CD14-positive monocyte (primary cell): ENCODE data around the gene SIRT7. TPM values are rescaled to one million over a fixed set of nuclear protein-coding genes. Genes with fewer than 3 reads are reported as not detected.
A peak's percentile ranks its signal among the peaks of the same experiment; 100 is the strongest.

Experiments used
- DNase-seq, 3 donors: peaks; one replicate each; pipeline ENCODE4 v3.0.0-alpha.2; 2011 to 2022
- H2AFZ ChIP-seq: 2 replicates; pipeline ENCODE4 v1.6.0; 2012; ENCODE audit warnings: mild to moderate bottlenecking, low read depth, low read length, inconsistent platforms; ENCODE audit not compliant: insufficient read depth, poor library complexity, severe bottlenecking
- H3K27ac ChIP-seq, 2 donors: 1 replicate in 1 of 2; 2 replicates in 1 of 2; pipeline ENCODE4 v1.5.1; 2012 to 2013; ENCODE audit warnings: low read length in 2 of 2, control low read depth in 1 of 2, inconsistent platforms in 1 of 2, low read depth in 1 of 2, mild to moderate bottlenecking in 1 of 2
- H3K27me3 ChIP-seq, 2 donors: one replicate each; pipeline versions ENCODE4 v1.6.0 to v1.6.1; 2011 to 2013; ENCODE audit warnings: low read length in 2 of 2; ENCODE audit not compliant: control insufficient read depth in 2 of 2, insufficient read depth in 2 of 2
- H3K36me3 ChIP-seq, 2 donors: replicated peaks in 1 of 2; 1 replicate in 1 of 2; 2 replicates in 1 of 2; pipeline versions ENCODE4 v1.5.1 to v1.6.1; 2012 to 2013; ENCODE audit warnings: low read length in 2 of 2, control low read depth in 1 of 2, inconsistent platforms in 1 of 2, mild to moderate bottlenecking in 1 of 2; ENCODE audit not compliant: insufficient read depth in 2 of 2, control insufficient read depth in 1 of 2
- H3K4me1 ChIP-seq, 2 donors: 1 replicate in 1 of 2; 2 replicates in 1 of 2; pipeline versions ENCODE4 v1.5.1 to v1.6.1; 2012 to 2013; ENCODE audit warnings: low read length in 2 of 2, control low read depth in 1 of 2, inconsistent platforms in 1 of 2, mild to moderate bottlenecking in 1 of 2, moderate library complexity in 1 of 2; ENCODE audit not compliant: insufficient read depth in 2 of 2, control insufficient read depth in 1 of 2
- H3K4me2 ChIP-seq: replicated peaks from 2 replicates; pipeline ENCODE3; 2012; ENCODE audit warnings: low read length, moderate library complexity, mild to moderate bottlenecking; ENCODE audit not compliant: poor library complexity, severe bottlenecking; ENCODE audit errors: extremely low read depth
- H3K4me3 ChIP-seq, 3 experiments: fragments of 200-600 bp in 1 of 3; sonication (generic) in 1 of 3; replicated peaks in 1 of 3; 1 replicate in 2 of 3; 2 replicates in 1 of 3; pipeline ENCODE4 v1.5.1; 2011 to 2013; ENCODE audit warnings: low read length in 3 of 3, mild to moderate bottlenecking in 3 of 3, control low read depth in 2 of 3, low read depth in 2 of 3, inconsistent platforms in 1 of 3, moderate library complexity in 1 of 3
- H3K79me2 ChIP-seq: 2 replicates; pipeline ENCODE4 v1.6.0; 2012; ENCODE audit warnings: mild to moderate bottlenecking, control low read depth, inconsistent platforms, low read length, moderate library complexity; ENCODE audit not compliant: insufficient read depth
- H3K9ac ChIP-seq: 2 replicates; pipeline ENCODE4 v1.6.0; 2017; ENCODE audit warnings: low read length, mild to moderate bottlenecking; ENCODE audit not compliant: insufficient read depth, poor library complexity, severe bottlenecking
- H3K9me3 ChIP-seq, 2 donors: replicated peaks in 1 of 2; 1 replicate in 1 of 2; 2 replicates in 1 of 2; pipeline versions ENCODE4 v1.5.1 to v1.6.1; 2012 to 2013; ENCODE audit warnings: low read length in 2 of 2, control low read depth in 1 of 2; ENCODE audit not compliant: control insufficient read depth in 1 of 2, insufficient read depth in 1 of 2
- H4K20me1 ChIP-seq: 2 replicates; pipeline ENCODE4 v1.6.0; 2012; ENCODE audit warnings: mild to moderate bottlenecking, low read length, control low read depth, moderate library complexity; ENCODE audit not compliant: insufficient read depth
- H3K27ac Mint-ChIP-seq, 7 donors: one replicate each; pipeline ENCODE4 v1.8.0; 2020; ENCODE audit warnings: mild to moderate bottlenecking in 7 of 7, mixed read lengths in 7 of 7, moderate library complexity in 6 of 7, inconsistent platforms in 2 of 7
- H3K27me3 Mint-ChIP-seq, 3 donors: one replicate each; pipeline ENCODE4 v1.8.0; 2021 to 2022; ENCODE audit warnings: low read depth in 3 of 3, mild to moderate bottlenecking in 3 of 3, mixed read lengths in 3 of 3, moderate library complexity in 3 of 3, inconsistent platforms in 1 of 3
- H3K36me3 Mint-ChIP-seq, 2 donors: one replicate each; pipeline ENCODE4 v1.8.0; 2020; ENCODE audit warnings: mixed read lengths in 2 of 2, inconsistent platforms in 1 of 2, mild to moderate bottlenecking in 1 of 2
- H3K4me1 Mint-ChIP-seq: one replicate; pipeline ENCODE4 v1.8.0; 2020; ENCODE audit warnings: mild to moderate bottlenecking, mixed read lengths
- H3K4me3 Mint-ChIP-seq, 2 donors: one replicate each; pipeline ENCODE4 v1.8.0; 2020; ENCODE audit warnings: mild to moderate bottlenecking in 2 of 2, mixed read lengths in 2 of 2, moderate library complexity in 1 of 2
- H3K9me3 Mint-ChIP-seq, 7 donors: one replicate each; pipeline ENCODE4 v1.8.0; 2020 to 2022; ENCODE audit warnings: mixed read lengths in 7 of 7, mild to moderate bottlenecking in 6 of 7, moderate library complexity in 6 of 7, inconsistent platforms in 2 of 7
- CTCF ChIP-seq: fragments of 200-600 bp; IDR thresholded peaks from one replicate; pipeline ENCODE4 v1.8.0; 2022; ENCODE audit warnings: antibody characterized with exemption, mild to moderate bottlenecking
- WGBS: methylation state at CpG from one replicate; pipeline ENCODE4 v1.1.5; 2013; ENCODE audit warnings: missing lambda C conversion rate; ENCODE audit not compliant: insufficient coverage; 5-methylcytosine and 5-hydroxymethylcytosine counted together
- intact Hi-C, 2 donors: fragments of 100-400 bp; cut with micrococcal nuclease; formaldehyde crosslinking; loops; one replicate each; pipeline versions ENCODE4 v1.15.0 to v1.15.1; 2023
- polyA plus RNA-seq, 3 donors: library from polyadenylated mRNA; depleted of rRNA in 1 of 3; unstranded in 2 of 3; stranded (reverse) in 1 of 3; fragments of 300-500 nt in 2 of 3; fragments of >200 nt in 1 of 3; fragmentation: Illumina TruSeq in 2 of 3; gene quantifications; 1 replicate in 2 of 3; 2 replicates in 1 of 3; pipeline ENCODE4 v1.2.3, GENCODE V29; 2012 to 2021

The SIRT7 gene
- polyA plus RNA-seq, 3 donors = 22.5 to 73.5 (median 23.7) TPM

GRCh38 chr17:81924557-81925532, 6.9 kb upstream of the SIRT7 start:
- Histone ChIP-seq H3K9ac (peak overlapping the region; percentile 73), H4K20me1 (peaks cover 65% of the 10 kb centered on the region), H3K9me3 (no peaks in the 10 kb centered on the region), H3K4me2 (peak overlapping the region; percentile 90), H3K27me3 (peaks cover 9 to 19% of the 10 kb centered on the region in 2 donors), H2AFZ (no peak overlapping the region), H3K27ac (peak overlapping the region; percentile 76 to 95), H3K79me2 (peaks cover 74% of the 10 kb centered on the region), H3K4me1 (peaks cover 77 to 84% of the 10 kb centered on the region in 2 donors), H3K36me3 (peaks cover 7 to 16% of the 10 kb centered on the region in 2 donors), H3K4me3 (peak overlapping the region; percentile 30 to 81 (median 36))
- H3K4me1 Mint-ChIP-seq = peaks cover 69% of the 10 kb centered on the region
- intact Hi-C loops = loop anchor here in 1 of 2 donors (5.0 kb wide), 2 partner anchors 52 to 53 kb away; partner anchors contain the start of genes ARHGDIA and ASPSCR1
- no peak for TF ChIP-seq CTCF
- H3K9me3 Mint-ChIP-seq = peaks cover 0 to 3% (median 0%) of the 10 kb centered on the region in 7 donors
- 36% methylated on average over 13 of the region's 21 CpGs for WGBS
- peak overlapping the region; percentile 97 to 98 (median 98) for H3K27ac Mint-ChIP-seq
- H3K4me3 Mint-ChIP-seq = peak overlapping the region; percentile 91 to 92
- H3K36me3 Mint-ChIP-seq = peaks cover 13 to 23% of the 10 kb centered on the region in 2 donors
- no peak for DNase-seq
- peaks cover 11 to 19% (median 16%) of the 10 kb centered on the region in 3 donors for H3K27me3 Mint-ChIP-seq
